ENCODE data around the gene ADARB2.

The ADARB2 gene

GRCh38 chr10:1570416-1571051 is 166.8 kb downstream of the ADARB2 start:
- Mint-ChIP-seq H3K27me3 (peaks cover 12% of the 10 kb centered on the region), H3K4me1 (ENCODE audit: low read depth) (no peaks in the 10 kb centered on the region), H3K4me3 (no peak overlapping the region), H3K27ac (no peak overlapping the region), H3K9me3 (no peaks in the 10 kb centered on the region), H3K36me3 (ENCODE audit: low read depth) (no peaks in the 10 kb centered on the region)

DNA sequence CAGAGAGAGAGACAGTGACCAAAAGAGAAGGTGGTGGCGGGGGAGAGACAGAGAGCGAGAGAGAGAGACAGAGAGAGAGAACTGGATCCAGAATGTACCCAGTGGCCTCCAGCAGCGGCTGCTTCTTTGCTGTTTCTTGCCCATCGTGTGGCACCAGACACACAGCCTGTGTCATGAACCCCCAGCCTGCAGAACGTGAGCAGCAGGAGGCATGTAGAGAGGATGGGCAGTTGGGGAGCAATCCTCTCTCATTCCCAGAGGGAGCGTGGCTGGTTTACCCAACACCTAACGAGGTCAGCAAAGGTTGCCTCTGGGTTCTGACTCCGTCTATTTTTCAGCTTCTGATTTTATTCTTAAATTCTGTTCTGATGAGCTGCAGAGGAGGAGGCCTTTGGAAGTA is 168.1 kb downstream of the ADARB2 start:
- no peak overlapping the region for H3K4me3 Mint-ChIP-seq
- H3K27me3 Mint-ChIP-seq = peaks cover 16% of the 10 kb centered on the region
- H3K27ac Mint-ChIP-seq = no peak overlapping the region
- H3K9me3 Mint-ChIP-seq = no peaks in the 10 kb centered on the region
- H3K4me1 Mint-ChIP-seq (ENCODE audit: low read depth) = no peaks in the 10 kb centered on the region
- H3K36me3 Mint-ChIP-seq (ENCODE audit: low read depth) = no peaks in the 10 kb centered on the region

DNA sequence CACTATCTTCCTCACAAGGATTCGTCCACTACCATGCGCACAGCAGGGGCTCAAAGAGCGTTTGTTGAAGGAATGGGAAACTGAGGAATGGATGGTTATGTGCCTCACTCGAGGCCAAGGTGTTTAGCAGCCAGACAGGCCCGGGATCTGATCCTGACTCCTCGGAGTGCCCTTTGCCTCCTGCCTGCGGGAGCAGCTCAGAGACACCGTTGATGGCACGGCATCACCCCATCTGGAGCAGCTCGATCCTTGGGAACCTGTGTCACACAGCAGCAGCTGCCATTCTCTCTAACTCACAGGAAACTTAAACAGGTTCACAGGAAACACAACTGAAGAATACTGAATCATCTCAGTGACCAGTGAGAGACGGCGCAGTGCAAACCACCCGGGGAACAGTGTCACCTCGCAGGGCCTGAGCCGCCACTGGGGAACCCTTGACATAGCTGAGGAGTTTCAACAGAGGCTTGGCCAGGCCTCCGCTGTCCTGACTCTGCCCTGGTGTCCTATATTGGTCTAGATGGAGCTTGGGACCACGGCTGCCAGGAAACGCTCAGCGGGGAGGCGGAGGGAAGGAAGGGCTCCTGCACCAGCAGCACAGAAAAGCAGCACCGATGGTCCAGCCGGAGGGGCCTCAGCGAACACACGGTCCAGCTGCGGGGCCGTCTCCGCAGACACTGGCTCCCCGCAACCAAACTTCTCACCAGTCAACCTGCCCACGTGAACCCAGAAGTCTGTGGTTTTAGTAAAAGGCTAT is 169.4 kb downstream of the ADARB2 start:
- Mint-ChIP-seq H3K9me3 (no peaks in the 10 kb centered on the region), H3K27ac (no peak overlapping the region), H3K36me3 (ENCODE audit: low read depth) (no peaks in the 10 kb centered on the region), H3K4me3 (no peak overlapping the region), H3K4me1 (ENCODE audit: low read depth) (no peaks in the 10 kb centered on the region), H3K27me3 (peaks cover 14% of the 10 kb centered on the region)

DNA sequence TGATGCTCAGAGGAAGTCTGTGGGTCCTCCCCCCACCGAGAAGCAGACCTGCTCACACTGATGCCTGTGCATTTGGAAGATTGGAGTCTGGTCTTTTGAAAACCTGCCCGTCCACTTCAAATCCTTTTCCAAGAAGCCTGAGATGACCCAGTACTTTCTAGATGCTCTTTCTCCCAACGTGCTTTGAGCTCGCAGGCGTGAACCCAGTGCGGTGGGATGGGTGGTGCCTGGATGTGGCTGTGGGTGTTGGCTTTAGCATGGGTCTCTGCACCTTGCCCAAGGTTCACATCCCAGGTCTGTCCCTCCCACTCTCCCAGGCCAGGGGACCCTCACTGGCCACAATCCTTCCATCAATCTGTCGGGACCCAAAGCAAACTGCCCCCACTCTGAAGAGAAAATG is 170.2 kb downstream of the ADARB2 start:
- Mint-ChIP-seq H3K36me3 (ENCODE audit: low read depth) (no peaks in the 10 kb centered on the region), H3K27me3 (peaks cover 14% of the 10 kb centered on the region), H3K27ac (no peak overlapping the region), H3K4me1 (ENCODE audit: low read depth) (no peaks in the 10 kb centered on the region), H3K4me3 (no peak overlapping the region), H3K9me3 (no peaks in the 10 kb centered on the region)

DNA sequence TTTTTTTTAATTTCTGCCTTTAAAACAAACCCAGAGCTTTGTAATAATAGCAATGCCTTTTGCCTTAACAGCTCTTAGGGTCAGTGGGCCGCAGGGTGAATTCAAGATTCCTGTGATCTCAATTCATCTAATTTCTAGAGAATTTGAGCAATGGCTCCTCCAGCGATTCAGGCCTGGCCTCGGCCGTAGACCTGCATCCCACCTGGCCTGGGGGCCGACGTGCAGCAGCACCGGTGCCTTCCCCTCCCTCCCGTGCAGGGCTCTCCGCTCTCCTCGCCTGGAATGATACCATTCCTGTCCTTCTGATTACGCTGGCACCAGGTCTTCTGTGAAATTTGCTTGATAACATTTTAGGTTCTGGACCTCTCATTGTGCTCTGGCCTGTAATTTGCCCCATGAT is 172.5 kb downstream of the ADARB2 start:
- H3K36me3 Mint-ChIP-seq (ENCODE audit: low read depth) = no peaks in the 10 kb centered on the region
- H3K27me3 Mint-ChIP-seq = peaks cover 5% of the 10 kb centered on the region
- H3K4me3 Mint-ChIP-seq = no peak overlapping the region
- H3K9me3 Mint-ChIP-seq = no peaks in the 10 kb centered on the region
- H3K27ac Mint-ChIP-seq = no peak overlapping the region
- no peaks in the 10 kb centered on the region for H3K4me1 Mint-ChIP-seq (ENCODE audit: low read depth)

- Mint-ChIP-seq H3K9me3 (no peaks in the 10 kb centered on the region), H3K27ac (no peak overlapping the region), H3K4me1 (ENCODE audit: low read depth) (no peaks in the 10 kb centered on the region), H3K27me3 (peaks cover 12% of the 10 kb centered on the region), H3K4me3 (no peak overlapping the region), H3K36me3 (ENCODE audit: low read depth) (no peaks in the 10 kb centered on the region)
Observed at GRCh38 chr10:1563028-1563427, 174.3 kb downstream of the ADARB2 start.

DNA sequence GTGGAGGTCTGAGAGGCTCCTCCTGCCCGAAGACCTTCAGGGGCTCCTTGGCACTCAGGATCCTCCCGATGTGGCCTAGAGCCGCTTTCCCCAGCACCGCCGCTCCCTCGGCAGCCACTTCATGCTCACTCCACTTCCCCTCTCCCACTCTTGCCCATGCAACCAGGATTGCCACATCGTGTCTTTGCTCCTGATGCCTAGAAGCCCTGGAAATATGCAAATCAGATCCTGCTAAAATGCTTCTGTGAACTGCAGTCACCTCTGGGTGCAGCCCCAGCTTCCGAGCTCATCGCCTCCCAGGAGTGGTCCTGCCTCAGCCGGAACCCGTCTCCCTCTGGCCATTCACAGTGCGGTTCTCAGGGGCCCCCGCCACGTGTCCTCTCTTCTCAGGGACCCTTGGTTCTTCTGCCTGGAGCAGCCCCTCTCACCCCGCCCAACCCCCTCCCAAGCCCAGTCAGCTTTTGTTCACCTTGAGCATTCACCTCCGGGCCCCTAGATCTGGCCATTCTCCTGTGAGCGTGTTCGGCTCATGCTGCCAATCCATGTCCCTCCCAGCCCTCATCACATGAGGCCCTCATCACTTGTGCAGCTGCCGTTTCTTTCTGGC is 175.5 kb downstream of the ADARB2 start:
- Mint-ChIP-seq H3K36me3 (ENCODE audit: low read depth) (no peaks in the 10 kb centered on the region), H3K4me3 (no peak overlapping the region), H3K9me3 (no peaks in the 10 kb centered on the region), H3K27ac (no peak overlapping the region), H3K27me3 (peaks cover 12% of the 10 kb centered on the region), H3K4me1 (ENCODE audit: low read depth) (no peaks in the 10 kb centered on the region)

- Mint-ChIP-seq H3K27ac (no peak overlapping the region), H3K27me3 (peaks cover 12% of the 10 kb centered on the region), H3K4me3 (no peak overlapping the region), H3K9me3 (no peaks in the 10 kb centered on the region), H3K36me3 (ENCODE audit: low read depth) (no peaks in the 10 kb centered on the region), H3K4me1 (ENCODE audit: low read depth) (no peaks in the 10 kb centered on the region)
Observed at GRCh38 chr10:1560535-1561192, 176.7 kb downstream of the ADARB2 start.

GRCh38 chr10:1559761-1560160 is 177.6 kb downstream of the ADARB2 start:
- no peaks in the 10 kb centered on the region for H3K4me1 Mint-ChIP-seq (ENCODE audit: low read depth)
- peaks cover 8% of the 10 kb centered on the region for H3K27me3 Mint-ChIP-seq
- no peaks in the 10 kb centered on the region for H3K9me3 Mint-ChIP-seq
- H3K27ac Mint-ChIP-seq = no peak overlapping the region
- no peaks in the 10 kb centered on the region for H3K36me3 Mint-ChIP-seq (ENCODE audit: low read depth)
- H3K4me3 Mint-ChIP-seq = no peak overlapping the region

DNA sequence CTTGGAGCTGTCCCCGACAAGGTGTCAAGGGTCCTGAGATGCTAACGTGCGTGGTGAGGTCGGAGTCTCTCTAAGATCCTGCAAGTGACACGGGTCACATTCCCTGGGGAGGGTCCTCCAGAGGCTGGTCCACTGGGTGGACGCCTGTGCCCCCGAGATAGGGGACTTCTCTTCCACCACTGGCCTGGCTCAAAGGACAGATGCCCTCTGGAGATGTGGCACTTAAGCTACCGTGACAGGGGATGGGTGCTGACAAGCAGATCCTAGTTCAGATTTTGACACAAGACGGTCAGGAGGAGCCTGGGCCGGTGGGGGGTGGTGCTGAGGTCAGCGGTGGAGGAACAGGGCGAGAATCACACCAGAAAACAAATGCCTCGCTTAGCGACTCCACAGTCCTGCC is 178.0 kb downstream of the ADARB2 start:
- Mint-ChIP-seq H3K9me3 (no peaks in the 10 kb centered on the region), H3K4me1 (ENCODE audit: low read depth) (no peaks in the 10 kb centered on the region), H3K36me3 (ENCODE audit: low read depth) (no peaks in the 10 kb centered on the region), H3K27ac (no peak overlapping the region), H3K4me3 (no peak overlapping the region), H3K27me3 (peaks cover 8% of the 10 kb centered on the region)

DNA sequence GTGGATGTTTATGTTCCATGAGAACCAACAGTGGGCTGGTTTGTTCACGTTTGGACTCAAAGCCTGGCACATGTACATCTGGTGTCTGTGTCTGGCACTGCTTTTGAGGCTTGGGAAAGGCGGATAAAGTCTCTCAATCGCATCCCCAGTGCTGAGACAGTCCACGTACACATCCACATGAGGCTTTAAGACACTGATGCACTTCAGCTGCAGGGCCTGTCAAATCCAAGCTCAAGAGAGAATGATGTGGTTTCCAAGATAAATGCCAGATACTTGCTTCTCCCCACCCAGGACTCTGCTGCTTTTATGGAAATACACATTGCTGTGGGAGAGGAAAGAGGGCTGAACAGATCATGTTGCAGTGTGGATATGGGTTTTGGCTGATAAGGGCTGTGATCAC is 178.4 kb downstream of the ADARB2 start:
- Mint-ChIP-seq H3K36me3 (ENCODE audit: low read depth) (no peaks in the 10 kb centered on the region), H3K27me3 (peaks cover 8% of the 10 kb centered on the region), H3K27ac (no peak overlapping the region), H3K9me3 (no peaks in the 10 kb centered on the region), H3K4me1 (ENCODE audit: low read depth) (no peaks in the 10 kb centered on the region), H3K4me3 (no peak overlapping the region)

- H3K9me3 Mint-ChIP-seq = no peaks in the 10 kb centered on the region
- no peaks in the 10 kb centered on the region for H3K36me3 Mint-ChIP-seq (ENCODE audit: low read depth)
- peaks cover 8% of the 10 kb centered on the region for H3K27me3 Mint-ChIP-seq
- no peak overlapping the region for H3K27ac Mint-ChIP-seq
- H3K4me1 Mint-ChIP-seq (ENCODE audit: low read depth) = no peaks in the 10 kb centered on the region
- H3K4me3 Mint-ChIP-seq = no peak overlapping the region
Observed at GRCh38 chr10:1557081-1557480, 180.2 kb downstream of the ADARB2 start.

GRCh38 chr10:1556496-1556895 is 180.8 kb downstream of the ADARB2 start:
- no peaks in the 10 kb centered on the region for H3K36me3 Mint-ChIP-seq (ENCODE audit: low read depth)

GRCh38 chr10:1553951-1554350 is 183.4 kb downstream of the ADARB2 start:
- Mint-ChIP-seq H3K4me1 (ENCODE audit: low read depth) (no peaks in the 10 kb centered on the region), H3K27ac (no peak overlapping the region), H3K36me3 (ENCODE audit: low read depth) (no peaks in the 10 kb centered on the region), H3K9me3 (no peaks in the 10 kb centered on the region), H3K27me3 (peaks cover 3% of the 10 kb centered on the region), H3K4me3 (no peak overlapping the region)

More at GRCh38 chr10:1556496-1556895, 180.8 kb downstream of the ADARB2 start:
- H3K27me3 Mint-ChIP-seq = peaks cover 8% of the 10 kb centered on the region
- no peak overlapping the region for H3K4me3 Mint-ChIP-seq
- H3K4me1 Mint-ChIP-seq (ENCODE audit: low read depth) = no peaks in the 10 kb centered on the region
- H3K27ac Mint-ChIP-seq = no peak overlapping the region
- no peaks in the 10 kb centered on the region for H3K9me3 Mint-ChIP-seq
